SU-DHL-6 (cell line): Measurements from ENCODE around the gene KIF5C.

Source experiments
- H2AFZ ChIP-seq: fragments of 200-600 bp; sonication (generic); 2 replicates; pipeline ENCODE4 v1.6.1; 2014; ENCODE audit warnings: low read depth, mild to moderate bottlenecking, moderate library complexity, mixed read lengths, antibody characterized with exemption, low read length; ENCODE audit not compliant: severe bottlenecking
- H3F3A ChIP-seq: fragments of 200-600 bp; shearing (Covaris generic); 2 replicates; pipeline ENCODE4 v1.6.0; 2016; ENCODE audit warnings: antibody characterized with exemption, mild to moderate bottlenecking; ENCODE audit not compliant: insufficient read depth
- H3K27ac ChIP-seq: fragments of 200-600 bp; sonication (generic); 2 replicates; pipeline ENCODE4 v1.5.1; 2016; ENCODE audit warnings: low read depth, mild to moderate bottlenecking, low read length, moderate library complexity, mixed read lengths
- H3K27me3 ChIP-seq: fragments of 200-600 bp; sonication (generic), shearing (Covaris generic); 2 replicates; pipeline ENCODE4 v1.6.0; 2014; ENCODE audit warnings: mild to moderate bottlenecking, low read length
- H3K36me3 ChIP-seq: fragments of 200-600 bp; sonication (generic); 2 replicates; pipeline ENCODE4 v1.6.1; 2014; ENCODE audit warnings: mild to moderate bottlenecking, low read length, mixed read lengths
- H3K4me2 ChIP-seq: fragments of 300-600, 200-600 bp; shearing (Covaris generic), sonication (generic); 2 replicates; pipeline ENCODE4 v1.6.0; 2014; ENCODE audit warnings: low read length, low read depth, mild to moderate bottlenecking; ENCODE audit not compliant: poor library complexity, severe bottlenecking
- H3K4me3 ChIP-seq: fragments of 200-600 bp; sonication (generic); 2 replicates; pipeline ENCODE4 v1.5.1; 2014; ENCODE audit warnings: antibody characterized with exemption, low read length, mild to moderate bottlenecking, mixed read lengths; ENCODE audit not compliant: insufficient read depth, poor library complexity, severe bottlenecking
- H3K79me2 ChIP-seq: fragments of 200-600 bp; sonication (generic); 2 replicates; pipeline ENCODE4 v1.6.1; 2014; ENCODE audit warnings: mild to moderate bottlenecking, low read length, moderate library complexity; ENCODE audit not compliant: insufficient read depth
- H3K9ac ChIP-seq: fragments of 200-600 bp; sonication (generic); 2 replicates; pipeline ENCODE4 v1.7.0; 2014; ENCODE audit warnings: mild to moderate bottlenecking, low read length
- H3K9me2 ChIP-seq: fragments of 200-600 bp; sonication (generic); replicated peaks from 2 replicates; pipeline ENCODE4 v1.6.1; 2014; ENCODE audit warnings: low read length; ENCODE audit not compliant: insufficient read depth
- H3K9me3 ChIP-seq: fragments of 200-600 bp; sonication (generic); 2 replicates; pipeline ENCODE4 v1.6.1; 2014; ENCODE audit warnings: low read length, mixed read lengths; ENCODE audit not compliant: insufficient read depth
- H4K20me1 ChIP-seq: fragments of 200-600 bp; sonication (generic); 2 replicates; pipeline ENCODE4 v1.6.1; 2014; ENCODE audit warnings: low read depth, mild to moderate bottlenecking, antibody characterized with exemption, low read length, moderate library complexity, mixed read lengths
- CTCF ChIP-seq: fragments of 200-600 bp; sonication (generic); IDR thresholded peaks from one replicate; pipeline ENCODE4 v1.5.1; 2017; ENCODE audit warnings: antibody characterized with exemption, mild to moderate bottlenecking, low read length, moderate library complexity; ENCODE audit not compliant: insufficient read depth, poor library complexity, severe bottlenecking
- EZH2phosphoT487 ChIP-seq: fragments of 200-600 bp; sonication (generic), shearing (Covaris generic); conservative IDR thresholded peaks from 2 replicates; pipeline ENCODE4 v1.6.1; 2018; ENCODE audit warnings: mild to moderate bottlenecking, antibody characterized with exemption, low read length, moderate library complexity, mixed read lengths

The KIF5C gene

DNA sequence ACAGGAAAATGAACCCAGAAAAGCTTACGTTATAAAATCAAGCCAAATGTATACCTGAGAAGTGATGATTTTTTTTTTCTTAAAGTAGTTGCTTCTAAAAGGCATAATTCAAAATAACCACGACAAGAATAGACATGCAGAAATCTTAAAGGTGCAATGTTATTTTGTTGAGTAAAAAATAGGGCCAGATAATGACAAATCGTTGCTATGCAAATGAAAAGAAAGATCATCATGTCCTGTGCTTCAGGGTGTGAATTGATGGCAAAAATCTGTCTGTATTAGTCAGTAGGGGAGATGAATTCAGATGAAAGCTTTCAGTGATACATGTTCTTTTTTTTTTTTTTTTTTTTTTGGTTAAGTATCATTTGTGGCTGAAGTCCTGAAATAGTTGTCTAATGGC, 187.5 kb downstream of the KIF5C start:
- Histone ChIP-seq H3K79me2 (peaks cover 70% of the 10 kb centered on the region), H3K9me3 (no peaks in the 10 kb centered on the region), H3K27me3 (no peaks in the 10 kb centered on the region), H3K9ac (no peak overlapping the region), H4K20me1 (0 out of 2 replicates have a peak, but pooled peaks cover 3% of the 10 kb centered on the region), H3F3A (no peaks in the 10 kb centered on the region), H3K4me3 (no peak overlapping the region), H3K4me2 (no peak overlapping the region), H3K27ac (no peak overlapping the region), H3K36me3 (no peaks in the 10 kb centered on the region), H2AFZ (no peak overlapping the region), H3K9me2 (no peaks in the 10 kb centered on the region)
- no peak for TF ChIP-seq CTCF
- TF ChIP-seq EZH2phosphoT487: no peak

DNA sequence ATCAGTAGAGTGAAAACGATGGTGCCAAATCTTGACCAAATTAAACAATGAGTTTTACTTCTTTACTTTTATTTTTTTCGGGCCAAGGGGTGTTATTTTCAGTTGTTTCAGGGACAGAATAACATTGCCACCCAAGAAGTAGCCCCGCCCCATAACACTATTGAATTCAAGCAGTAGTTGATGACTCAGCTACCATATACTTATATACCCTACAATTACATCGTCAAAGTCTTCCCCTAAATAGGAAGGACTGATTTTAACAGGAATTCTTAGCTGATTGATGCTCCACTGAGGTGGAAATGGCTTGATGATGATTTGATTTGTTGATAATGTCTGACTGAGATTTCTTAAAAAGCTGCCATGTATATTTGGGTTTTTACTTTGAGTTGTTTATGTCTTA, 188.2 kb downstream of the KIF5C start:
- Histone ChIP-seq H3K4me2 (no peak overlapping the region), H3K79me2 (peaks cover 72% of the 10 kb centered on the region), H2AFZ (no peak overlapping the region), H3K9ac (no peak overlapping the region), H3K36me3 (no peaks in the 10 kb centered on the region), H3K27me3 (no peaks in the 10 kb centered on the region), H3K27ac (no peak overlapping the region), H3F3A (no peaks in the 10 kb centered on the region), H3K9me2 (no peaks in the 10 kb centered on the region), H3K9me3 (no peaks in the 10 kb centered on the region), H4K20me1 (0 out of 2 replicates have a peak, but pooled peaks cover 3% of the 10 kb centered on the region), H3K4me3 (no peak overlapping the region)
- TF ChIP-seq CTCF: no peak
- TF ChIP-seq EZH2phosphoT487: no peak

DNA sequence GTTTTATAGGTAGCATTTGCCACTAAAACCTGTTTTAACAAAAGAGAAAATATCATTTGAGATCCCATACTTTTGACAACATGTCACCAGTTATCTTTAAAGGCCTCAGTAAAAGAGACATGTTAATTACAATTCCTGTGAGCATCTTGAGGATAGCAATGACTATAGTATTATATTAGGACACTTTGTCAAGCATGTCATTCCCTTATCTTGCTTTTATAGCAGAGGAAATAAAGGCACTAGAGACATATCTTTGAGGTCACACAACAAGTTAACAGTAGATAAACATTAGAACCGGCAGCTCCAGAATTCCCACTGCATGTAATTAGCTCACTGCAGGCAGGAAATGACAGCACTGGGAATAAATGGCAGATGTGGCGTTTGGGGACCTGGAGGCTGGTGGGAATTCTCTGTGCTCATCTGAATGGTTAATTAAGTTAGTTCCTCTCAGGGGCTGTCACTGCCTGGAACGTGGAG, 189.4 kb downstream of the KIF5C start:
- Histone ChIP-seq H3K27me3 (no peaks in the 10 kb centered on the region), H2AFZ (no peak overlapping the region), H3K4me3 (no peak overlapping the region), H3K27ac (no peak overlapping the region), H3K79me2 (peaks cover 73% of the 10 kb centered on the region), H4K20me1 (peaks cover 3% of the 10 kb centered on the region; the same call in 1 of the 2 replicates), H3K9ac (no peak overlapping the region), H3K9me3 (no peaks in the 10 kb centered on the region), H3K36me3 (no peaks in the 10 kb centered on the region), H3F3A (no peaks in the 10 kb centered on the region), H3K9me2 (no peaks in the 10 kb centered on the region), H3K4me2 (no peak overlapping the region)
- no peak for TF ChIP-seq EZH2phosphoT487
- TF ChIP-seq CTCF: no peak
